HepG2 (cell line): ENCODE results near the gene TYW1. TPM values are rescaled to one million over a fixed set of nuclear protein-coding genes. Genes with fewer than 3 reads are reported as not detected.
"Not testable (repeated sequence)": the region's sequence is repeated elsewhere in the genome, so short reads cannot be mapped to it uniquely, and the experiment has no call there.

Experiments used
- ATAC-seq: fragments of 200-7000 bp; cut with Tn5 transposase; 3 replicates; pipeline ENCODE4 v1.9.1; 2020; ENCODE audit warnings: mild to moderate bottlenecking, moderate library complexity
- BruUV-seq: library from RNA; stranded (reverse); fragments of 400-500 nt; replicated peaks from 2 replicates; lab custom pipeline; 2021; lab: Mats Ljungman, UMichigan
- CTCF ChIA-PET: fragments of 300-600 bp; formaldehyde crosslinking; extraction: SDS; loops from one replicate; lab custom pipeline; 2021; ENCODE audit warnings: low total read pairs, inconsistent platforms, low intra/inter-chr PET ratio; lab: Yijun Ruan, JAX
- POLR2A ChIA-PET: fragments of 350-600 bp; sonication (Branson Sonifier 250); formaldehyde crosslinking; loops from one replicate; lab custom pipeline; 2020; ENCODE audit warnings: antibody characterized with exemption, inconsistent platforms; lab: Yijun Ruan, JAX
- DNase-seq: peaks from one replicate; pipeline ENCODE4 v3.0.0-alpha.2; 2015; ENCODE audit warnings: low spot score
- FAIRE-seq: peaks from 3 replicates; lab custom pipeline; 2011; peaks lifted over from hg19 to GRCh38; lab: Jason Lieb, UNC
- H2AFZ ChIP-seq: one replicate; pipeline ENCODE4 v1.6.1; 2011; ENCODE audit warnings: low read length, inconsistent platforms
- H3K27ac ChIP-seq: fragments of 300-600 bp; 3 replicates; pipeline ENCODE4 v1.8.0; 2011; ENCODE audit warnings: mixed run types, mild to moderate bottlenecking, mixed read lengths, low read length, inconsistent platforms; ENCODE audit not compliant: insufficient read depth; ENCODE audit errors: extremely low read length
- H3K27me3 ChIP-seq, 2 experiments: fragments of 200-600 bp in 1 of 2; 2 replicates in 1 of 2; 3 replicates in 1 of 2; pipeline versions ENCODE4 v1.6.0 to v1.8.0; 2011; ENCODE audit warnings: low read length in 2 of 2, mild to moderate bottlenecking in 2 of 2, moderate library complexity in 2 of 2, inconsistent platforms in 1 of 2; ENCODE audit not compliant: insufficient read depth in 2 of 2, control insufficient read depth in 1 of 2
- H3K36me3 ChIP-seq, 2 experiments: fragments of 200-600 bp in 1 of 2; replicated peaks in 1 of 2; 2 replicates in 1 of 2; 3 replicates in 1 of 2; pipeline versions ENCODE4 v1.5.1 to v1.8.0; 2011; ENCODE audit warnings: low read length in 2 of 2, inconsistent platforms in 1 of 2; ENCODE audit not compliant: insufficient read depth in 2 of 2, control insufficient read depth in 1 of 2
- H3K4me1 ChIP-seq: 2 replicates; pipeline ENCODE4 v1.5.1; 2012; ENCODE audit warnings: low read length, inconsistent platforms; ENCODE audit not compliant: insufficient read depth
- H3K4me2 ChIP-seq: 2 replicates; pipeline ENCODE4 v1.6.0; 2011; ENCODE audit warnings: low read depth, low read length, inconsistent platforms
- H3K4me3 ChIP-seq, 3 experiments: fragments of 200-600 bp in 1 of 3; sonication (generic), shearing (Covaris generic) in 1 of 3; replicated peaks in 1 of 3; 2 replicates each; pipeline ENCODE4 v1.5.1; 2011 to 2016; ENCODE audit warnings: low read length in 3 of 3, inconsistent platforms in 2 of 3, low read depth in 2 of 3, mild to moderate bottlenecking in 2 of 3, control low read depth in 1 of 3, mixed read lengths in 1 of 3; ENCODE audit not compliant: insufficient read depth in 1 of 3
- H3K79me2 ChIP-seq: one replicate; pipeline ENCODE4 v1.6.1; 2011; ENCODE audit warnings: low read length, inconsistent platforms; ENCODE audit not compliant: insufficient read depth
- H3K9ac ChIP-seq: 2 replicates; pipeline ENCODE4 v1.6.0; 2011; ENCODE audit warnings: mild to moderate bottlenecking, low read depth, low read length, inconsistent platforms; ENCODE audit not compliant: insufficient read depth
- H3K9me3 ChIP-seq: 2 replicates; pipeline ENCODE4 v1.5.1; 2012; ENCODE audit warnings: mild to moderate bottlenecking, low read length
- H4K20me1 ChIP-seq: 2 replicates; pipeline ENCODE4 v1.6.0; 2011; ENCODE audit warnings: inconsistent platforms, mild to moderate bottlenecking, low read length, moderate library complexity; ENCODE audit not compliant: insufficient read depth
- KAT8 ChIP-seq: IDR thresholded peaks from 2 replicates; pipeline ENCODE4 v1.6.1; 2016; ENCODE audit warnings: missing genetic modification reagents, missing compliant biosample characterization
- KDM5A ChIP-seq: fragments of 200-600 bp; sonication (generic); IDR thresholded peaks from 2 replicates; pipeline ENCODE4 v1.7.0; 2018; ENCODE audit warnings: antibody characterized with exemption, mild to moderate bottlenecking, low read length, borderline replicate concordance
- NFE2 ChIP-seq: sonication (generic); formaldehyde crosslinking; IDR thresholded peaks from 2 replicates; pipeline ENCODE4 v1.4.0; 2020; ENCODE audit warnings: missing genetic modification reagents
- PBX2 ChIP-seq: IDR thresholded peaks from 2 replicates; pipeline ENCODE4 v1.6.1; 2016; ENCODE audit warnings: control low read depth
- THYN1 ChIP-seq: sonication (generic); formaldehyde crosslinking; IDR thresholded peaks from 2 replicates; pipeline ENCODE4 v1.8.1; 2023; ENCODE audit warnings: low read depth, mild to moderate bottlenecking, moderate library complexity, missing genetic modification reagents, borderline replicate concordance
- WGBS: methylation state at CpG from one replicate; pipeline ENCODE4 v1.1.6; 2017; ENCODE audit warnings: low lambda C conversion rate; 5-methylcytosine and 5-hydroxymethylcytosine counted together
- in situ Hi-C: cut with HindIII; loops from 2 replicates; pipeline ENCODE4 v1.10.0; 2017; ENCODE audit warnings: low pct_unique_long_range_greater_than_20kb; ENCODE audit not compliant: extremely low pct_ligation_motif_present
- intact Hi-C: fragments of 100-400 bp; cut with micrococcal nuclease; formaldehyde crosslinking; loops from one replicate; pipeline ENCODE4 v1.10.0; 2022; ENCODE audit not compliant: unreplicated experiment
- polyA plus RNA-seq, 8 experiments: library from polyadenylated mRNA; depleted of rRNA in 3 of 8; stranded (reverse) in 7 of 8; unstranded in 1 of 8; fragments of >200 nt; fragmentation: Illumina TruSeq in 4 of 8; extraction: Trizol in 4 of 8; gene quantifications; 2 replicates each; pipeline versions ENCODE4 v1.2.1 to v1.2.3, GENCODE V29; 2011 to 2016; ENCODE audit warnings: low read depth in 4 of 8, missing spikeins in 1 of 8, mixed read lengths in 1 of 8; ENCODE audit not compliant: insufficient read depth in 1 of 8
- total RNA-seq, 5 experiments: library from RNA; depleted of rRNA; stranded (reverse); fragments of >200 nt; fragmentation: Illumina TruSeq; extraction: Trizol; gene quantifications; 2 replicates each; pipeline ENCODE4 v1.2.3, GENCODE V29; 2016; ENCODE audit warnings: low read depth in 1 of 5

The TYW1 gene
- total and polyA plus RNA-seq, 2 of the 13 experiments (the other 11 are each of a cell fraction or from before 2014, with no cell fraction given) = 8.6 to 17.6 TPM

DNA sequence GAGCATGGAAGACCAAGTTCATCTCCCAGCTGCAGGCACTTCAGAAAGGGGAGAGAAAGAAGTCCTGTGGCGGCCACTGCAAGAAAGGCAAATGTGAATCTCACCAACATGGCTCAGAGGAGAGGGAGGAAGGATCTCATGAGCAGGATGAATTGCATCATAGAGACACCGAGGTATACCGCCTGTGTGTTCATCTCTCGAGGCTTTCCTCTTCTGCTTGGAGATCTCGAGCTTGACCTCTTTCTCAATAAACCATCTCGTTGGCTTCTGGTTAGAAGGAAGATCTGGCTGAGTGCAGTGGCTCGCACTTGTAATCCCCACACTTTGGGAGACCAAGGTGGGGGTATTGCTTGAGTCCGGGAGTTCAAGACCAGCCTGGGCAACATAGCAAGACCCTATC is 21.3 kb downstream of the TYW1 start:
- intact Hi-C loops, H2AFZ ChIP-seq, FAIRE-seq, H3K9me3 ChIP-seq, H3K4me2 ChIP-seq, H3K4me1 ChIP-seq, H3K27me3 ChIP-seq, H3K27ac ChIP-seq, ATAC-seq, BruUV-seq, H3K79me2 ChIP-seq, CTCF ChIA-PET, POLR2A ChIA-PET, H4K20me1 ChIP-seq, in situ Hi-C loops, DNase-seq, H3K4me3 ChIP-seq, H3K9ac ChIP-seq: not testable (repeated sequence)
- 97% methylated on average over 8 of the region's 8 CpGs for WGBS
- peaks cover 10 to 40% of the 10 kb centered on the region in 2 experiments for H3K36me3 ChIP-seq

- no peak for TF ChIP-seq PBX2 (CRISPR knock-in tag)
- TF ChIP-seq THYN1 (CRISPR knock-in tag) = no peak
- no peak for TF ChIP-seq KAT8 (CRISPR knock-in tag)
- no peak for TF ChIP-seq KDM5A
- no peak for TF ChIP-seq NFE2
- no peaks in the 10 kb centered on the region for H3K79me2 ChIP-seq
- FAIRE-seq = no peak
- peaks cover 10 to 37% of the 10 kb centered on the region in 2 experiments for H3K36me3 ChIP-seq
- no peak overlapping the region for H3K9ac ChIP-seq
- ChIA-PET POLR2A (no interaction called here), CTCF (no interaction called here)
- no peak for DNase-seq
- H3K27ac ChIP-seq = no peak overlapping the region
- no peak overlapping the region for H3K4me3 ChIP-seq
- H3K9me3 ChIP-seq = no peaks in the 10 kb centered on the region
- intact Hi-C loops (no loop called here), in situ Hi-C loops (no loop called here)
- H3K27me3 ChIP-seq = no peaks in the 10 kb centered on the region
- H2AFZ ChIP-seq = no peak overlapping the region
- BruUV-seq = no TSS peak
- H4K20me1 ChIP-seq = no peaks in the 10 kb centered on the region
- ATAC-seq = no peak
- H3K4me2 ChIP-seq = no peak overlapping the region
- H3K4me1 ChIP-seq = no peaks in the 10 kb centered on the region
- WGBS = 87% methylated on average over 7 of the region's 7 CpGs
These were observed 22.3 kb downstream of the TYW1 start for GRCh38 chr7:67018940-67019339.
